Stimulated activated CD4-positive, alpha-beta T cell treated with anti-CD3 and anti-CD28 coated beads, TNF-alpha, amount 100 ng/mL, for 1 hour (primary cell): ENCODE data around the gene PSMC5.
"Not testable (repeated sequence)": the region's sequence is repeated elsewhere in the genome, so short reads cannot be mapped to it uniquely, and the experiment has no call there.

Experiments used
- DNase-seq, 3 donors: peaks; one replicate each; pipeline ENCODE4 v3.0.0-alpha.2; 2020; ENCODE audit warnings: low read depth in 3 of 3, low spot score in 1 of 3

The PSMC5 gene

GRCh38 chr17:63838631-63839171, 11.5 kb downstream of the PSMC5 start:
- no peak for DNase-seq

- DNase-seq, result no peak
Measured at GRCh38 chr17:63840591-63841349, 13.5 kb downstream of the PSMC5 start.

GRCh38 chr17:63841350-63842172, 14.3 kb downstream of the PSMC5 start:
- DNase-seq, result no peak

GRCh38 chr17:63842173-63842539, 14.9 kb downstream of the PSMC5 start:
- no peak for DNase-seq

- DNase-seq, result peak; percentile 98
Measured at GRCh38 chr17:63842540-63843386, 15.5 kb downstream of the PSMC5 start, which contains the start of gene SMARCD2. Gene SMARCD2, minus strand, starts transcription at chr17:63842685. Its CDS starts 11 bp downstream, at chr17:63842674.

- not testable (repeated sequence) for DNase-seq
Measured at GRCh38 chr17:63843387-63843888, 16.2 kb downstream of the PSMC5 start.

GRCh38 chr17:63843910-63844677, 16.9 kb downstream of the PSMC5 start:
- DNase-seq, result no peak

GRCh38 chr17:63845509-63845908, 18.3 kb downstream of the PSMC5 start:
- no peak for DNase-seq

GRCh38 chr17:63847525-63848249, 20.5 kb downstream of the PSMC5 start:
- no peak for DNase-seq

GRCh38 chr17:63848834-63849689, 21.8 kb downstream of the PSMC5 start:
- peak; percentile 83 to 95 (median 87) for DNase-seq

- no peak for DNase-seq
Measured at GRCh38 chr17:63850401-63850800, 23.2 kb downstream of the PSMC5 start.

GRCh38 chr17:63853260-63853659, 26.0 kb downstream of the PSMC5 start:
- no peak for DNase-seq

GRCh38 chr17:63854709-63855108, 27.5 kb downstream of the PSMC5 start:
- DNase-seq, result no peak

- no peak for DNase-seq
Measured at GRCh38 chr17:63855185-63855584, 28.0 kb downstream of the PSMC5 start.

GRCh38 chr17:63856425-63856824, 29.2 kb downstream of the PSMC5 start:
- not testable (repeated sequence) for DNase-seq

GRCh38 chr17:63859257-63859656, 32.0 kb downstream of the PSMC5 start:
- DNase-seq, result no peak

GRCh38 chr17:63866625-63867024, 39.4 kb downstream of the PSMC5 start:
- DNase-seq, result not testable (repeated sequence)

- not testable (repeated sequence) for DNase-seq
Measured at GRCh38 chr17:63869491-63870291, 42.5 kb downstream of the PSMC5 start.
